Small intestine (tissue), 7 donors: ENCODE measurements around the gene ANO10. TPM values are rescaled to one million over a fixed set of nuclear protein-coding genes. Genes with fewer than 3 reads are reported as not detected.
A peak's percentile ranks its signal among the peaks of the same experiment; 100 is the strongest.

ENCODE experiments used
- DNase-seq, 2 donors: peaks; one replicate each; pipeline versions ENCODE4 v3.0.0 to v3.0.0-alpha.2; 2013
- FAIRE-seq: peaks from 2 replicates; lab custom pipeline; 2012; peaks lifted over from hg19 to GRCh38; lab: Jason Lieb, UNC
- H3K27ac ChIP-seq, 3 donors: one replicate each; pipeline ENCODE4 v1.5.1; 2013; ENCODE audit warnings: low read length in 2 of 3, mild to moderate bottlenecking in 2 of 3, control low read depth in 1 of 3, inconsistent platforms in 1 of 3, low read depth in 1 of 3, moderate library complexity in 1 of 3
- H3K27me3 ChIP-seq, 3 donors: one replicate each; pipeline ENCODE4 v1.6.1; 2013; ENCODE audit warnings: low read length in 3 of 3, inconsistent platforms in 1 of 3; ENCODE audit not compliant: control insufficient read depth in 3 of 3, insufficient read depth in 3 of 3
- H3K36me3 ChIP-seq, 3 donors: one replicate each; pipeline ENCODE4 v1.6.1; 2013; ENCODE audit warnings: low read length in 3 of 3, inconsistent platforms in 1 of 3, low read depth in 1 of 3, mild to moderate bottlenecking in 1 of 3, moderate library complexity in 1 of 3; ENCODE audit not compliant: control insufficient read depth in 3 of 3, insufficient read depth in 2 of 3
- H3K4me1 ChIP-seq, 3 donors: one replicate each; pipeline ENCODE4 v1.6.1; 2013; ENCODE audit warnings: low read length in 2 of 3, inconsistent platforms in 1 of 3, low read depth in 1 of 3, mild to moderate bottlenecking in 1 of 3, moderate library complexity in 1 of 3; ENCODE audit not compliant: control insufficient read depth in 3 of 3, insufficient read depth in 2 of 3
- H3K4me3 ChIP-seq, 3 donors: one replicate each; pipeline ENCODE4 v1.5.1; 2013; ENCODE audit warnings: low read length in 3 of 3, control low read depth in 1 of 3, inconsistent platforms in 1 of 3, low read depth in 1 of 3, mild to moderate bottlenecking in 1 of 3, moderate library complexity in 1 of 3
- H3K9me3 ChIP-seq, 2 donors: one replicate each; pipeline ENCODE4 v1.6.1; 2013; ENCODE audit warnings: low read depth in 1 of 2, low read length in 1 of 2; ENCODE audit not compliant: control insufficient read depth in 2 of 2, insufficient read depth in 1 of 2
- WGBS, 3 donors: extraction: QIAGEN DNeasy Blood & Tissue Kit; methylation state at CpG; one replicate each; pipeline ENCODE4 v1.1.7; 2013; 5-methylcytosine and 5-hydroxymethylcytosine counted together
- polyA plus RNA-seq, 4 donors: library from polyadenylated mRNA; stranded (reverse) in 3 of 4; unstranded in 1 of 4; fragments of 200-250 nt in 3 of 4; fragments of 120-200 nt in 1 of 4; gene quantifications; one replicate each; pipeline versions ENCODE4 v1.2.1 to v1.2.3, GENCODE V29; 2013
- donor health status: healthy with polysubstance abuse.
- donor health status: control.
- donor health status: control.
- donor health status: Bipolar disorder and iron deficiency.
- donor health status: healthy.

The ANO10 gene
- polyA plus RNA-seq, 4 donors = 21.7 to 45.6 (median 30.1) TPM

- no peak overlapping the region for H3K4me3 ChIP-seq
- H3K4me1 ChIP-seq = no peaks in the 10 kb centered on the region
- no peak overlapping the region for H3K27ac ChIP-seq
- DNase-seq = no peak
- FAIRE-seq = no peak
- peaks cover 2 to 7% (median 7%) of the 10 kb centered on the region in 3 donors for H3K36me3 ChIP-seq
- peaks cover 2 to 16% of the 10 kb centered on the region in 2 donors for H3K9me3 ChIP-seq
- H3K27me3 ChIP-seq = no peaks in the 10 kb centered on the region
- WGBS, 3 donors = 94 to 100% (median 94%) methylated on average over 1 of the region's 1 CpG
These were observed 268.4 kb downstream of the ANO10 start for GRCh38 chr3:43353393-43353792.

GRCh38 chr3:43349716-43350115 lies 272.1 kb downstream of the ANO10 start:
- no peaks in the 10 kb centered on the region for H3K4me1 ChIP-seq
- H3K4me3 ChIP-seq = no peak overlapping the region
- no peak overlapping the region for H3K27ac ChIP-seq
- H3K27me3 ChIP-seq = no peaks in the 10 kb centered on the region
- FAIRE-seq (no peak), DNase-seq (no peak)
- peaks cover 6 to 33% (median 19%) of the 10 kb centered on the region in 3 donors for H3K36me3 ChIP-seq
- WGBS, 3 donors = 85 to 98% (median 92%) methylated on average over 3 of the region's 3 CpGs
- H3K9me3 ChIP-seq = peaks cover 2 to 11% of the 10 kb centered on the region in 2 donors

DNA sequence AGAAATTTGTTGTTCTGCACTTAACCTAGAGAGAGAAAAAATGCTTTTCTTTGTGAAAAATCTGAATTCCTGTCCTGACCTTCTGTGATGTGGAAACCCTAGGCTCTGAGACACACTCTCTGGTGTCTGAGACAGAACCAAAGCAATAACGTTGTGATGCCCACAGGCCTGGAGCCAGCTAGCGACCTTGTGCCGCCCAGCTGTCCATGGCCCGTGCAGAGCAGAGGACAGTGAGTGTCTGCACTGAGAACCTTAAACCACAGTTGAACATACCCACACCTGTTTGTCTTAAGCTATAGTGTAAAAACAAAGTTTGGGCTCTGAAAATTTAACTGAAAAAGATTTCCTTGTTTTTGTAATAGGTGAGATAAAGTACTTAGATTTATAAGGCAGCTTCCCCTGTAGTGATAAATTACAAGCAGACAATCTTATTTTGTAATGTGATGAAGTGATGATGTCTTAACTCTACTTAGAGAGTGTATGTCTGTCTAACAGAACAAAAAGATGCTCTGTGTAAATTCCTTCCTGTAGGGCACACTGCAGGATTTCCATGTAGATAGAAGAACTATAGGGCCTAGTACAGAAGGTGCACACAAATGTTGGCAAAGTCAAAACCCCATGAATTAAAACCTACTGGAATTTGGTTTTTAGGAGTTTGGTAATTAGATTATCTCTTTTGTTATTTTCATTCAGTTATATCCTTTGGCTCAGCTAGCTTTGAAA lies 272.8 kb downstream of the ANO10 start:
- peaks cover 2 to 6% of the 10 kb centered on the region in 2 donors for H3K9me3 ChIP-seq
- peaks cover 0 to under 1% (median 0%) of the 10 kb centered on the region in 3 donors for H3K4me1 ChIP-seq
- H3K27ac ChIP-seq = no peak overlapping the region
- no peak overlapping the region for H3K4me3 ChIP-seq
- no peak for FAIRE-seq
- H3K36me3 ChIP-seq = peaks cover 6 to 35% (median 22%) of the 10 kb centered on the region in 3 donors
- 84 to 86% (median 85%) methylated on average over 4 of the region's 4 CpGs for WGBS, 3 donors
- H3K27me3 ChIP-seq = no peaks in the 10 kb centered on the region
- no peak for DNase-seq

DNA sequence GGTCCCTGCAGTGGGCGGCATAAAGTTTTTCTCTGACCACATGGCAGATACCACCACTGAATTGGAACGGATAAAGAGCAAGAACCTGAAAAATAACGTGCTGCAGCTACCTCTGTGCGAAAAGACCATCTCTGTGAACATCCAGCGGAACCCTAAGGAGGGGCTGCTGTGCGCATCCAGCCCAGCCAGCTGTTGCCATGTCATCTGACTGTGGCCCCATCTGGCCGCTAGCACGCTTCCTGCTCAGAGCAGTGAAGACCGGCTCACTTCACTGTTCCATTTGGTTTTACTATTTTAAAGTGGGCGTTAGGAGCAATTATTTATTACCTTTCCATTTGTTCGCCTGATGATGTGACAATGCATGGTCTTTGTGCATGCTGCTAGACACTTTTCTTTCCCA lies 273.5 kb downstream of the ANO10 start:
- 95 to 97% (median 95%) methylated on average over 11 of the region's 11 CpGs for WGBS, 3 donors
- H3K36me3 ChIP-seq = peaks cover 8 to 38% (median 24%) of the 10 kb centered on the region in 3 donors

GRCh38 chr3:43347774-43348173 lies 274.0 kb downstream of the ANO10 start:
- 93 to 98% (median 97%) methylated on average over 20 of the region's 20 CpGs for WGBS, 3 donors
- no peaks in the 10 kb centered on the region for H3K27me3 ChIP-seq
- H3K4me1 ChIP-seq = peaks cover 0 to 3% (median 0%) of the 10 kb centered on the region in 3 donors
- no peak overlapping the region for H3K4me3 ChIP-seq
- DNase-seq = no peak
- peak overlapping the region in 1 of 3 donors; percentile 85 for H3K27ac ChIP-seq
- peaks cover 8 to 39% (median 26%) of the 10 kb centered on the region in 3 donors for H3K36me3 ChIP-seq
- FAIRE-seq = no peak
- no peaks in the 10 kb centered on the region for H3K9me3 ChIP-seq

More for the DNA sequence above, 273.5 kb downstream of the ANO10 start:
- Histone ChIP-seq H3K4me1 (peaks cover 0 to 3% (median 0%) of the 10 kb centered on the region in 3 donors), H3K4me3 (no peak overlapping the region), H3K27me3 (no peaks in the 10 kb centered on the region), H3K27ac (no peak overlapping the region), H3K9me3 (no peaks in the 10 kb centered on the region)
- no peak for DNase-seq
- FAIRE-seq = no peak

DNA sequence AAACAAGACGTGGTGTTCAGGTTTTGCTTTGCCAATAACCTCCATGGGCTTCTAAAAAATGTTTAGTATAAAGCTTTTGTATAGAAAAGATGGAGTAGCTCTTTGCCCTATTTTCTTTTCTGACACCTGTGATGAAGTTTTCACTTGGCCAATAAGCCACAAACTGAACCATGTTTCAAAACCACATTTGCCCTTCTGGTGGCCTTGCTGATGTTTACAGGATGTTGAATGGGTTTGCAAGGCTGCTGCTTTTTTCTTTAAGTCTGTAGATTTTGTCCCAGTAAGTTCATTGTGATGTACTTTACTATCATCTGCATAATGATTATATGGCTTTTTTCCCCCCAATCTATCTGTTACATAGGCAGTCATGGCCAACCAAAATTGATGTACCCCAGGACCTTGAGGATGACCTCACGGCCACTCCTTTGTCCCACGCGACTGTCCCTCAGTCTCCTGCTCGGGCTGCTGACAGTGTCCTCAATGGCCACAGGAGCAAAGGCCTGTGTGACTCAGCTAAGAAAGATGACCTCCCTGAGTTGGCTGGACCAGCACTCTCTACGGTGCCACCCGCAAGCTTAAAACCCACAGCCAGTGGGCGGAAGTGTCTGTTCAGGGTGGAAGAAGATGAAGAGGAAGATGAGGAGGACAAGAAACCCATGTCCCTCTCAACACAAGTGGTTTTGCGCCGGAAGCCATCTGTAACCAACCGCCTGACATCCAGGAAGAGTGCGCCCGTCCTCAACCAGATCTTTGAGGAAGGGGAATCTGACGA lies 274.6 kb downstream of the ANO10 start:
- Histone ChIP-seq H3K9me3 (no peaks in the 10 kb centered on the region), H3K27ac (peak overlapping the region in 2 of 3 donors; percentile 60 to 85), H3K27me3 (no peaks in the 10 kb centered on the region), H3K4me3 (no peak overlapping the region), H3K36me3 (peaks cover 13 to 43% (median 30%) of the 10 kb centered on the region in 3 donors), H3K4me1 (peaks cover 0 to 3% (median 0%) of the 10 kb centered on the region in 3 donors)
- DNase-seq (peak in 1 of 2 donors; percentile 65), FAIRE-seq (no peak)
- WGBS, 3 donors = 81 to 90% (median 85%) methylated on average over 14 of the region's 14 CpGs

DNA sequence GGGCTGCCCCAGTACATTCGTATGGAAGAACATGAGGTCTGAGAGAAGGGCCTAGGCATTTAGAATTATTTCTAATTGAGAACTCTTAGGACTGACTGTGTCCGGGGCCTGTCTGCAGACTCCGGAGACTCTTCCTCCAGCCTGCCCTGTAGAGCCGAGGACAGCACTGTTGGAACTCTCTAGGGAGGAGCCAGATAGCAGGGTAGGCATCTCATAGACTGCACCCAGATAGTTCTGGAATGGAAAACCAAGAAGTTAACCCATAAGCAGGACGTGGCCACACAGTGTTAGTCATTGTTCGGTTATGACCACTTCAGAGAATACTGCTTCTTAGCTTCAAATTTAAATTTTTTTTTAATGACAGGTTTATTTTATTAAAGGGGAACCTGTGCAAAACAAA lies 275.9 kb downstream of the ANO10 start:
- DNase-seq (no peak), FAIRE-seq (no peak)
- Histone ChIP-seq H3K36me3 (peaks cover 10 to 50% (median 33%) of the 10 kb centered on the region in 3 donors), H3K9me3 (no peaks in the 10 kb centered on the region), H3K4me1 (peaks cover 0 to 3% (median 0%) of the 10 kb centered on the region in 3 donors), H3K4me3 (no peak overlapping the region), H3K27me3 (no peaks in the 10 kb centered on the region), H3K27ac (peak overlapping the region in 2 of 3 donors; percentile 4 to 48)
- WGBS, 3 donors = 84 to 90% (median 86%) methylated on average over 6 of the region's 6 CpGs

DNA sequence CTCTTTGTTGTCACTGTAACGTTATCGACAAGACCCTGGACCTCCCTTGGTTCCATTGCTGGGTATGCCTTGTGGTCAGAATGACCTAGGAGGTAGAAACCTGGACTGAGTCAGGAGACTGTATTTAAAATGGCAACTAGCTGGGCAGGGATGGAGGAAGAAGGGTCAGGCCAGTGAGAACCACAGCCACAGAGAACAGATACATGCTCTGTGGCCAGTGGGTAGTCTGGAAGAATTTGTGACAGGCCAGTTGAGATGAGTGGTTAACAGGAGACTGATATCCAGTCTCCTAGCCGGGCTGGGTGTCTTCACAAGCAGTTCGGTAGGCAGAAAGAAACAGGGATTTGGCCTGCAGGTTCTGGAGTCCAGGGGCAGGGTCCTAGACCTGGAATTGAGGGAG lies 276.6 kb downstream of the ANO10 start:
- no peak for DNase-seq
- no peaks in the 10 kb centered on the region for H3K9me3 ChIP-seq
- H3K27ac ChIP-seq = peak overlapping the region in 1 of 3 donors; percentile 48
- no peak overlapping the region for H3K4me3 ChIP-seq
- WGBS, 3 donors = 96 to 98% (median 98%) methylated on average over 4 of the region's 4 CpGs
- H3K36me3 ChIP-seq = peaks cover 13 to 54% (median 38%) of the 10 kb centered on the region in 3 donors
- H3K4me1 ChIP-seq = peaks cover 0 to 3% (median 0%) of the 10 kb centered on the region in 3 donors
- H3K27me3 ChIP-seq = no peaks in the 10 kb centered on the region
- no peak for FAIRE-seq
